Choroid plexus epithelial cell (primary cell): ENCODE results near the gene CCN2.
A peak's percentile ranks its signal among the peaks of the same experiment; 100 is the strongest.
"Not testable (repeated sequence)": the region's sequence is repeated elsewhere in the genome, so short reads cannot be mapped to it uniquely, and the experiment has no call there.

Source experiments
- DNase-seq: peaks from one replicate; pipeline ENCODE4 v3.0.0-alpha.2; 2010; ENCODE audit warnings: low read depth
- H3K4me3 ChIP-seq: 2 replicates; pipeline ENCODE4 v1.5.1; 2011; ENCODE audit warnings: low read depth, mild to moderate bottlenecking, control low read depth, low read length, moderate library complexity
- TF ChIP-seq, protein P1 (sequence below): conservative IDR thresholded peaks from 2 replicates; pipeline ENCODE4 v1.5.1; 2011; ENCODE audit warnings: low read depth, mild to moderate bottlenecking, control low read depth, inconsistent platforms, low read length, moderate library complexity

The CCN2 gene

GRCh38 chr6:131917763-131918649 is 33.2 kb downstream of the CCN2 start:
- DNase-seq, result no peak
- no peak overlapping the region for H3K4me3 ChIP-seq
- TF ChIP-seq, protein P1, sequence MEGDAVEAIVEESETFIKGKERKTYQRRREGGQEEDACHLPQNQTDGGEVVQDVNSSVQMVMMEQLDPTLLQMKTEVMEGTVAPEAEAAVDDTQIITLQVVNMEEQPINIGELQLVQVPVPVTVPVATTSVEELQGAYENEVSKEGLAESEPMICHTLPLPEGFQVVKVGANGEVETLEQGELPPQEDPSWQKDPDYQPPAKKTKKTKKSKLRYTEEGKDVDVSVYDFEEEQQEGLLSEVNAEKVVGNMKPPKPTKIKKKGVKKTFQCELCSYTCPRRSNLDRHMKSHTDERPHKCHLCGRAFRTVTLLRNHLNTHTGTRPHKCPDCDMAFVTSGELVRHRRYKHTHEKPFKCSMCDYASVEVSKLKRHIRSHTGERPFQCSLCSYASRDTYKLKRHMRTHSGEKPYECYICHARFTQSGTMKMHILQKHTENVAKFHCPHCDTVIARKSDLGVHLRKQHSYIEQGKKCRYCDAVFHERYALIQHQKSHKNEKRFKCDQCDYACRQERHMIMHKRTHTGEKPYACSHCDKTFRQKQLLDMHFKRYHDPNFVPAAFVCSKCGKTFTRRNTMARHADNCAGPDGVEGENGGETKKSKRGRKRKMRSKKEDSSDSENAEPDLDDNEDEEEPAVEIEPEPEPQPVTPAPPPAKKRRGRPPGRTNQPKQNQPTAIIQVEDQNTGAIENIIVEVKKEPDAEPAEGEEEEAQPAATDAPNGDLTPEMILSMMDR, result no peak

- peak; percentile 52 for DNase-seq
- no peak overlapping the region for H3K4me3 ChIP-seq
- TF ChIP-seq, protein P1, result no peak
These were observed 33.9 kb downstream of the CCN2 start for GRCh38 chr6:131917318-131917717.

DNA sequence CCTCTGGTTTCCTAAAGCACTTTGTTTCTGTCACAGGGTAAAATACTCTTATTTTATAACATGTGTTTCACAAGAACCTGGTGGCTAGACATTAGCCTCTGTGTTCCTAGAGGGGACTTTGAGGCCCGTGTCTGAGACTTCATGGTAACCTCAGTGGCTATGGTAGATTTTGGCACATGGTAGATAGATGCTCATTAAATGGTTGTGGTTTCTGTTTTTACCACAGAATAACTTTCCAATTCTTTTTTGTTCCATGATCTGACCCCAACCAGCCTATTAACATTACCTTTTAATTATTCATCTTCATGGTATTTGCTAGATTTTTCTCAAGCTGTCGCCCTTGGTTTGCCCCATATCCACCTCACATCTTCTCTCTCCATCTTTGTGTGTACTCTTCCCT is 34.3 kb downstream of the CCN2 start:
- TF ChIP-seq, protein P1, result no peak
- no peak for DNase-seq
- no peak overlapping the region for H3K4me3 ChIP-seq

DNA sequence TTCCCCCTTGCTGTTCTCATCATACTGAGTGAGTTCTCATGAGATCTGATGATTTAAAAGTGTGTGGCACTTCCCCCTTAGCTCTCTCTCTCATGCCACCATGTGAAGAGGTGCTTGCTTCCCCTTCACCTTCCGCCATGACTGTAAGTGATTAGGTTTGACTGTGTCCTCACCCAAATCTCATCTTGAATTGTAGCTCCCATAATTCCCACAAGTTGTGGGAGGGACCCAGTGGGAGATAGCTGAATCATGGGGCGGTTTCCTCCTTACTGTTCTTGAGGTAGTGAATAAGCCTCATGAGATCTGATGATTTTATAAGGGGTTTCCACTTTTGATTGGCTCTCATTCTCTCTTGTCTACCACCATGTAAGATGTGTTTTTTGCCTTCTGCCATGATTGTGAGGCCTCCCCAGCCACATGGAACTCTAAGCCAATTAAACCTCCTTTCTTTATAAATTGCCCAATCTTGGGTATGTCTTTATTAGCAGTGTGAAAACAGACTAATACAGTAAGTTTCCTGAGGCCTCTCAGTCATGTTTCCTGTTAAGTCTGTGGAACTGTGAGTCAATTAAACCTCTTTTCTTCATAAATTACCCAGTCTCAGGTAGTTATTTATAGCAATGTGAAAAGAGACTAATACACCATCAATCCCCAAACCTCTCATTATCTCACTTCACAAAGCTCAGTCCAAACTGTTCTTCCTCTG is 34.9 kb downstream of the CCN2 start:
- not testable (repeated sequence) for H3K4me3 ChIP-seq, DNase-seq

DNA sequence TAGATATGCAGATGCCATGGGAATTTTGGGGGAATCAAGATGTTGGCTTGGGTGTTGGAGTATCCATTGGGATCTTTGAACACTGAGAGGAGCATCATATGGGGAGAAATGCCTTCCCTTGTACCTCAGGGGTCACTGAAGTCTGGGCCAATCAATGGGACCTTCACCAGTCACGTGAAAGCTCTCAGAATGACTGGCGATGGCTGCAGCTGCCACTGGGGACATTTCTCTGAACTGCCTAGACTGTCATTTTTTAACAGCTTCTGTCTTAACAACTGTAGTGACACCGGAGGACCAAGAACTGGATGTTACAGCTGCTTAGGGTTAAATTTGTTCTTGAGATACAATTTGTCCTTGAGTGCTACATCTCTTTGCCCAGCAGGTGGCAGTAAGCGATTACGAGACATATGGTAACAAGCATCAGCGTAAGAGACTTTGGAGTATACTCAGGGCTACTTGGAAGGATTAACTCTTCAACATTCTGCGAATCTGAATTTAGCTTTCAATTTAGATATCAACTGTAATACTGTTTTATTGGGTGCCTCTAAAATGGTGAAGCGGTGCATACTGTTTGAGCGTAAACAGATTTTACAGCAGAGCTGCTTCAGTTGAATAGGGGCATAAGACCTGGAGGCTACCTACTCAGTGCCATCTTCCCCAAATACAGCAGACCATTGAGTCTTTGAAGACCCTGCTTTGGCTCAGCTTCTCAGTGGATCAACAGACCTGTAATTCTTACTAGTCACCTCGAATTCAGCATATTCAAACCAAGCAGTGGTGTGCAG is 36.0 kb downstream of the CCN2 start:
- TF ChIP-seq, protein P1, result peak; percentile 85
- no peak overlapping the region for H3K4me3 ChIP-seq

GRCh38 chr6:131914234-131914633 is 36.9 kb downstream of the CCN2 start:
- no peak for DNase-seq
- TF ChIP-seq, protein P1, result no peak

More for the DNA sequence above, 36.0 kb downstream of the CCN2 start:
- DNase-seq, result peak; percentile 94

DNA sequence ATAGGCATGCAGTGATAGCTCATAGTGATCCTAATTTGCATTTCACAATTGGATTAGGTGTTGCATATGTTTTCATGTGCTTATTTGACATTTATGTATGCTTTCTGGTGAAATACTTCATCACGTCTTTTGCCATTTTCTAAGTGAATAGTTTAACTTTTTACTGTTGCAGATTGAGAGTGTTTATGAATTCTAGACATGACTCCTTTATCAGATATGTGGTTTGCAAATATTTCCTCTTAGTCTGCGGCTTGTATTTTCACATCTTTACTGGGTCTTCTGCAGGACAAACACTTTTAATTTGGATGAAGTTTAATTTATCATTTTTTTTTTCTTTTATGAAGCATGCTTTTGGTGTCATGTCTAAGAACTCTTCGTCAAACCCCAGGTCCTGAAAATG is 39.2 kb downstream of the CCN2 start:
- no peak overlapping the region for H3K4me3 ChIP-seq
- peak; percentile 67 for DNase-seq
- TF ChIP-seq, protein P1, result no peak

More at GRCh38 chr6:131914234-131914633, 36.9 kb downstream of the CCN2 start:
- no peak overlapping the region for H3K4me3 ChIP-seq
